ENCODE measurements around the gene MGAT4C.

DNA sequence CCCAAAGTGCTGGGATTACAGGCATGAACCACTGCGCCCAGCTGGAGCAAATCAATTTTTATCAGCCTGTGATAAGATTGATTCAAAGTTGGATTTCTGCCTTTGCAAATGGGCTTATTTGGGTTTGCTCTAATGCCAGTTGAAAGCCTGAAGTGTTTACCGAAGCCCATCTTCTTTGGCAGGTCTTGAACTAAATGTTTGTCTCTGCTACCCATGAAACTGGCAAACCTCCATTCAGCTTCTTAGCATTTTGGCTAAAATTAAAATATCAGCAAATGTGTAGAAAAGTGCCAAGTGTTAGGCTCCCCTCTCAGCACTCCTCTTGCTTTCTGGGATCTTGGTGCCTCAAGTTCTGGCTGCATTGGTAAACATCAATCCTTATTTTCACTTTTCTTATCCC lies 61.5 kb downstream of the MGAT4C start:
- TF ChIP-seq, protein P1, sequence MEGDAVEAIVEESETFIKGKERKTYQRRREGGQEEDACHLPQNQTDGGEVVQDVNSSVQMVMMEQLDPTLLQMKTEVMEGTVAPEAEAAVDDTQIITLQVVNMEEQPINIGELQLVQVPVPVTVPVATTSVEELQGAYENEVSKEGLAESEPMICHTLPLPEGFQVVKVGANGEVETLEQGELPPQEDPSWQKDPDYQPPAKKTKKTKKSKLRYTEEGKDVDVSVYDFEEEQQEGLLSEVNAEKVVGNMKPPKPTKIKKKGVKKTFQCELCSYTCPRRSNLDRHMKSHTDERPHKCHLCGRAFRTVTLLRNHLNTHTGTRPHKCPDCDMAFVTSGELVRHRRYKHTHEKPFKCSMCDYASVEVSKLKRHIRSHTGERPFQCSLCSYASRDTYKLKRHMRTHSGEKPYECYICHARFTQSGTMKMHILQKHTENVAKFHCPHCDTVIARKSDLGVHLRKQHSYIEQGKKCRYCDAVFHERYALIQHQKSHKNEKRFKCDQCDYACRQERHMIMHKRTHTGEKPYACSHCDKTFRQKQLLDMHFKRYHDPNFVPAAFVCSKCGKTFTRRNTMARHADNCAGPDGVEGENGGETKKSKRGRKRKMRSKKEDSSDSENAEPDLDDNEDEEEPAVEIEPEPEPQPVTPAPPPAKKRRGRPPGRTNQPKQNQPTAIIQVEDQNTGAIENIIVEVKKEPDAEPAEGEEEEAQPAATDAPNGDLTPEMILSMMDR (conservative IDR thresholded peaks at IDR 0.05) = no peak
- no peak for TF ChIP-seq ZFX (IDR thresholded peaks at IDR 0.05)
